Astrocyte (in vitro differentiated cells and primary cell): ENCODE results near the gene CTNNB1. TPM values are rescaled to one million over a fixed set of nuclear protein-coding genes. Genes with fewer than 3 reads are reported as not detected.

ENCODE experiments used
- DNase-seq: peaks from one replicate; pipeline ENCODE4 v3.0.0-alpha.2; 2010; ENCODE audit warnings: low read depth
- FAIRE-seq: peaks from 2 replicates; lab custom pipeline; 2011; peaks lifted over from hg19 to GRCh38; lab: Jason Lieb, UNC
- H2AFZ ChIP-seq: 2 replicates; pipeline ENCODE4 v1.6.0; 2012; ENCODE audit warnings: low read depth, low read length, inconsistent platforms
- H3K27ac ChIP-seq: 2 replicates; pipeline ENCODE4 v1.5.1; 2011; ENCODE audit warnings: low read depth, low read length, inconsistent platforms
- H3K27me3 ChIP-seq: 2 replicates; pipeline ENCODE4 v1.6.0; 2011; ENCODE audit warnings: low read length, inconsistent platforms; ENCODE audit not compliant: insufficient read depth
- H3K36me3 ChIP-seq: 2 replicates; pipeline ENCODE4 v1.5.1; 2011; ENCODE audit warnings: low read length, inconsistent platforms; ENCODE audit not compliant: insufficient read depth
- H3K4me1 ChIP-seq: 2 replicates; pipeline ENCODE4 v1.5.1; 2011; ENCODE audit warnings: low read length, inconsistent platforms; ENCODE audit not compliant: insufficient read depth
- H3K4me2 ChIP-seq: 2 replicates; pipeline ENCODE4 v1.6.0; 2012; ENCODE audit warnings: low read length, inconsistent platforms
- H3K4me3 ChIP-seq: 2 replicates; pipeline ENCODE4 v1.5.1; 2011; ENCODE audit warnings: low read depth, mild to moderate bottlenecking, low read length, inconsistent platforms; ENCODE audit not compliant: insufficient read depth
- H3K79me2 ChIP-seq: 2 replicates; pipeline ENCODE4 v1.6.0; 2012; ENCODE audit warnings: mild to moderate bottlenecking, low read length, inconsistent platforms; ENCODE audit not compliant: insufficient read depth
- H3K9ac ChIP-seq: 2 replicates; pipeline ENCODE4 v1.6.0; 2012; ENCODE audit warnings: mild to moderate bottlenecking, low read length, inconsistent platforms
- H3K9me3 ChIP-seq: 2 replicates; pipeline ENCODE4 v1.5.1; 2012; ENCODE audit warnings: low read depth, mild to moderate bottlenecking, low read length, inconsistent platforms; ENCODE audit not compliant: insufficient read depth
- H4K20me1 ChIP-seq: 2 replicates; pipeline ENCODE4 v1.6.0; 2012; ENCODE audit warnings: low read length, inconsistent platforms; ENCODE audit not compliant: insufficient read depth
- H3K27ac Mint-ChIP-seq: one replicate; pipeline ENCODE4 v1.8.0; 2021; ENCODE audit warnings: mild to moderate bottlenecking, mixed read lengths; ENCODE audit not compliant: unreplicated experiment
- H3K27me3 Mint-ChIP-seq: one replicate; pipeline ENCODE4 v1.8.0; 2021; ENCODE audit warnings: low read depth, mixed read lengths; ENCODE audit not compliant: unreplicated experiment
- H3K36me3 Mint-ChIP-seq: one replicate; pipeline ENCODE4 v1.8.0; 2021; ENCODE audit warnings: low read depth, mixed read lengths; ENCODE audit not compliant: unreplicated experiment
- H3K4me1 Mint-ChIP-seq: one replicate; pipeline ENCODE4 v1.8.0; 2021; ENCODE audit warnings: low read depth, mixed read lengths; ENCODE audit not compliant: unreplicated experiment
- H3K4me3 Mint-ChIP-seq: one replicate; pipeline ENCODE4 v1.8.0; 2021; ENCODE audit warnings: mild to moderate bottlenecking, moderate library complexity, mixed read lengths; ENCODE audit not compliant: unreplicated experiment
- H3K9me3 Mint-ChIP-seq: one replicate; pipeline ENCODE4 v1.8.0; 2021; ENCODE audit warnings: mild to moderate bottlenecking, mixed read lengths; ENCODE audit not compliant: unreplicated experiment
- CTCF ChIP-seq: IDR thresholded peaks from 2 replicates; pipeline ENCODE4 v1.5.1; 2011; ENCODE audit warnings: low read depth, mild to moderate bottlenecking, inconsistent platforms, low read length, moderate library complexity; ENCODE audit not compliant: insufficient read depth
- EZH2 ChIP-seq: IDR thresholded peaks from 2 replicates; pipeline ENCODE4 v1.6.1; 2012; ENCODE audit warnings: mild to moderate bottlenecking, low read length, inconsistent platforms; ENCODE audit not compliant: insufficient read depth
- total RNA-seq: library from RNA; stranded (reverse); gene quantifications from 2 replicates; pipeline ENCODE4 v1.2.1, GENCODE V29; 2021

The CTNNB1 gene
- total RNA-seq, 1 donor from 2014 or later, result 656 TPM

- Histone ChIP-seq H4K20me1 (peaks cover 78% of the 10 kb centered on the region), H3K9ac (no peak overlapping the region), H3K36me3 (peaks cover 81% of the 10 kb centered on the region), H2AFZ (no peak overlapping the region), H3K9me3 (no peaks in the 10 kb centered on the region), H3K27ac (no peak overlapping the region), H3K4me2 (no peak overlapping the region), H3K4me1 (no peaks in the 10 kb centered on the region), H3K27me3 (no peaks in the 10 kb centered on the region), H3K79me2 (peaks cover 41% of the 10 kb centered on the region), H3K4me3 (no peak overlapping the region)
- Mint-ChIP-seq H3K4me3 (no peak overlapping the region), H3K27me3 (no peaks in the 10 kb centered on the region), H3K4me1 (peaks cover 16% of the 10 kb centered on the region), H3K36me3 (peaks cover 45% of the 10 kb centered on the region), H3K9me3 (no peaks in the 10 kb centered on the region), H3K27ac (no peak overlapping the region)
- FAIRE-seq (no peak), DNase-seq (no peak)
- no peak for TF ChIP-seq CTCF
- no peak for TF ChIP-seq EZH2
Measured at GRCh38 chr3:41236228-41236627, 36.9 kb downstream of the CTNNB1 start.

- Mint-ChIP-seq H3K9me3 (no peaks in the 10 kb centered on the region), H3K27me3 (no peaks in the 10 kb centered on the region), H3K4me3 (no peak overlapping the region), H3K27ac (peak overlapping the region; percentile 13), H3K4me1 (peaks cover 16% of the 10 kb centered on the region), H3K36me3 (peaks cover 44% of the 10 kb centered on the region)
- H3K4me2 ChIP-seq, result no peak overlapping the region
- H2AFZ ChIP-seq, result no peak overlapping the region
- no peak overlapping the region for H3K4me3 ChIP-seq
- H3K27ac ChIP-seq, result no peak overlapping the region
- DNase-seq (no peak), FAIRE-seq (no peak)
- H3K27me3 ChIP-seq, result no peaks in the 10 kb centered on the region
- TF ChIP-seq EZH2 (no peak), CTCF (no peak)
- peaks cover 26% of the 10 kb centered on the region for H3K79me2 ChIP-seq
- H3K9me3 ChIP-seq, result no peaks in the 10 kb centered on the region
- no peaks in the 10 kb centered on the region for H3K4me1 ChIP-seq
- peaks cover 70% of the 10 kb centered on the region for H4K20me1 ChIP-seq
- peaks cover 85% of the 10 kb centered on the region for H3K36me3 ChIP-seq
- no peak overlapping the region for H3K9ac ChIP-seq
Measured at GRCh38 chr3:41237907-41238306, 38.6 kb downstream of the CTNNB1 start.

- no peaks in the 10 kb centered on the region for H3K4me1 ChIP-seq
- no peak for FAIRE-seq
Measured at GRCh38 chr3:41239587-41239986, 40.3 kb downstream of the CTNNB1 start.

More at GRCh38 chr3:41239587-41239986, 40.3 kb downstream of the CTNNB1 start:
- Mint-ChIP-seq H3K36me3 (peaks cover 41% of the 10 kb centered on the region), H3K27me3 (no peaks in the 10 kb centered on the region), H3K9me3 (no peaks in the 10 kb centered on the region), H3K4me1 (peaks cover 16% of the 10 kb centered on the region), H3K4me3 (no peak overlapping the region), H3K27ac (peak overlapping the region; percentile 53)
- Histone ChIP-seq H4K20me1 (peaks cover 54% of the 10 kb centered on the region), H3K4me3 (no peak overlapping the region), H3K27me3 (no peaks in the 10 kb centered on the region), H2AFZ (no peak overlapping the region), H3K9me3 (no peaks in the 10 kb centered on the region), H3K36me3 (peaks cover 68% of the 10 kb centered on the region), H3K9ac (no peak overlapping the region), H3K4me2 (no peak overlapping the region), H3K27ac (no peak overlapping the region), H3K79me2 (peaks cover 15% of the 10 kb centered on the region)
- DNase-seq, result peak; percentile 62
- TF ChIP-seq EZH2 (no peak), CTCF (no peak)
